Loucy (cell line): ENCODE measurements around the gene NUDCD2.

ENCODE experiments used
- EZH2phosphoT487 ChIP-seq: fragments of 200-600 bp; IDR thresholded peaks from 2 replicates; pipeline ENCODE4 v1.6.1; 2018; ENCODE audit warnings: antibody characterized with exemption, mild to moderate bottlenecking, moderate library complexity, borderline replicate concordance
- TF ChIP-seq, protein P1 (sequence below): fragments of 200-600 bp; sonication (generic); conservative IDR thresholded peaks from 2 replicates; pipeline ENCODE4 v1.5.1; 2014; ENCODE audit warnings: mild to moderate bottlenecking, antibody characterized with exemption, low read length

GRCh38 chr5:163410505-163410904, 49.4 kb downstream of the NUDCD2 start:
- TF ChIP-seq, protein P1, sequence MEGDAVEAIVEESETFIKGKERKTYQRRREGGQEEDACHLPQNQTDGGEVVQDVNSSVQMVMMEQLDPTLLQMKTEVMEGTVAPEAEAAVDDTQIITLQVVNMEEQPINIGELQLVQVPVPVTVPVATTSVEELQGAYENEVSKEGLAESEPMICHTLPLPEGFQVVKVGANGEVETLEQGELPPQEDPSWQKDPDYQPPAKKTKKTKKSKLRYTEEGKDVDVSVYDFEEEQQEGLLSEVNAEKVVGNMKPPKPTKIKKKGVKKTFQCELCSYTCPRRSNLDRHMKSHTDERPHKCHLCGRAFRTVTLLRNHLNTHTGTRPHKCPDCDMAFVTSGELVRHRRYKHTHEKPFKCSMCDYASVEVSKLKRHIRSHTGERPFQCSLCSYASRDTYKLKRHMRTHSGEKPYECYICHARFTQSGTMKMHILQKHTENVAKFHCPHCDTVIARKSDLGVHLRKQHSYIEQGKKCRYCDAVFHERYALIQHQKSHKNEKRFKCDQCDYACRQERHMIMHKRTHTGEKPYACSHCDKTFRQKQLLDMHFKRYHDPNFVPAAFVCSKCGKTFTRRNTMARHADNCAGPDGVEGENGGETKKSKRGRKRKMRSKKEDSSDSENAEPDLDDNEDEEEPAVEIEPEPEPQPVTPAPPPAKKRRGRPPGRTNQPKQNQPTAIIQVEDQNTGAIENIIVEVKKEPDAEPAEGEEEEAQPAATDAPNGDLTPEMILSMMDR: no peak
- no peak for TF ChIP-seq EZH2phosphoT487
